ENCODE data around the gene CROCC2.

The CROCC2 gene

DNA sequence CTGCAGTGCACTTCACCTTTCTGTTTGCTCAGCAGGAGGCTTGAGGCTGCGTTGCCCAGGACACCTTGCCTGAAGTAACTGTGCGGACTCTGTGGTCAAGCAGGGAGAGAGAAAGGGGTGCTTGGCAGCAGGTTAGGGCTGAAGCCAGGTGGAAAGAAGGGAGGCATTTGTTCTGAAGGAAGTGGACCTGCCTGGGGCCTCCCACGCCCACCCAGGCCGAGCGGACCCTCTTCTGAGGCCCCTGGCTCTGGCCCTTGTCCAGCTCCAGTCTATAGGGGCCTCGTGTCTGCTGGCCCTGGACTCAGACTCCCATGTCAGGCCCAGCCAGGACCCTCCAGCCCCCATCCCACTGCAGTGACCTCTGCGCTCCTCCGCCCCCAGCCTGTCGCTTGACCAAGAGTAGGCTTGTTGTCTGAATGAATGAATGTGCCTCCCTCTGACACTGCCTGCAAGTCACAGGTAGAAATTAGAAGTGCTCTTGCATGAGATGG lies 94.7 kb downstream of the CROCC2 start:
- DNase-seq: no peak

DNA sequence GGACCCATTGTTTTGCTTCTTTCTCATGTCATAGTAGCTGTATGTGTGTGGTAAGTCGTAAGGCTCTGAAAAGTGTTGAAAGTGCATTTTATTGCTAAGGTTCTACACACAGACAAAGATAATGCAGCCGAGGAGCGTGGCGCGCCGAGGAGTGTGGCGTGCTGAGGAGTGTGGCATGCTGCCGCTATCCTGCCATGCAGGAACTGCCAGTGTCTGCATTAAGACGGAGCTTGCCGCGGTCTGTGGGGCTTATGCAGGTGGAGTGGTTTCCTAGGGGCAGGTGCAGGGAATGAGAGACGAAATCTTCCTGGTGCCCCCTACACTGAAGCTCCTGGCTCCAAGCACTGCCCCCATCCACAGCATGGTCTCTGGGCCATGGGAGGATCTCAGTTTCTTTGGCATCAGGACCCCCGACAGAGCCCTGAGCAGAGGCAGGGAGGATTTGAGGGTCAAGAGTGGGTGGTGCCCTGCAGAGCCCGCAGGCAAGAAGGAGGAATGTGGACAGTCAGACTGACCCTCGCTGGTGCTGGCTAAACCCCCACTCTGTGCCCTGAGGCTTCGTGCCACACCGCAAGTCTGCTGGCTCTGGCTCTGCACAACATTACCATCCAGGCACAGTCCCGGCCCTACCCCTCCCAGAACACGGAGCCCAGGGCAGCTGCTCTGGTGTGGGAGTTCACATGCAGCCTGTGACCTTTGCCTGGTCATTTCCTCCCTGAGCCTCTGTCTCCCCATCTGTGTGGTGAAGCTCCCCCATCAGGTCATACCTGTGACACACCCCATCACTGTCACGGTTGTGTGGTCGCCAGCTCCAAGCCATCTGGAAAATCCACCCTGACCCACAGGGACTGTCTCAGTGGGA lies 95.5 kb downstream of the CROCC2 start:
- DNase-seq: no peak

DNA sequence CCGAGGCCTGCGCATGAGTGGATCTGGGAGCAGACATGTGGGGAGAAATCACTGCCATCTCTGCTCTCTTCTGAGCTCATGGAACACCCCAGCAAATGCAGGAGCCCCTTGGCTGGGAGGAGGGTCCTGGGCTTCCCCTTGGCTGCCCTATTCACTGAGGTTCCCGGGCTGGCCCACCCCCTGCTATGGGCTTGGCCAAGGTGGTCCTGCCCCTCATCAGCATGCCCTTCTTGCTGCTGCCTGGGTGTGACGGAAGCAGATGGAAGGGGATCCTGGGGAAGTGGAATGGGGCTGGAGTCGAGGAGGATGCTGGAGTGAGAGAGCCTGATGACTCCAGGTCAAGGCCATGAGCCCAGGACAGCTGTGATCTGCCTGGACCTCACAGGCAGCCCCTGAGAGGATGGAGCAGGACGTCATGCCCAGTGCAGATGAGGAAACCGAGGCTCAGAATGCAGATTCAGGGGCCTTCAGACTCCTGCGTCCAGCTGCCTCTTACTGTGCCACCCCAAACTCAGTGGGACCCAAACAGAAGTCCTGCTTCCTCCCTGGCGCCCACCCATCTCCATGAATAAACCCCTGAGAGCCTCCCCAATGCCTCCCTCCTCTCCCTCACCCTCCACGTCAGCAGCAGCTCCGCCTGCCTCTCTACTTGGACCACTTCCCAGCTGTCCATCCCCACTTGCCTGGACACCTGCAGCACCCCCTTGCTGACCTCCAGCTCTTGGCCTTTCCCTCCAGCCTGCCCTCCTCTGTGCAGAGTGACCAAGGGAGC lies 96.3 kb downstream of the CROCC2 start:
- no peak for DNase-seq

DNA sequence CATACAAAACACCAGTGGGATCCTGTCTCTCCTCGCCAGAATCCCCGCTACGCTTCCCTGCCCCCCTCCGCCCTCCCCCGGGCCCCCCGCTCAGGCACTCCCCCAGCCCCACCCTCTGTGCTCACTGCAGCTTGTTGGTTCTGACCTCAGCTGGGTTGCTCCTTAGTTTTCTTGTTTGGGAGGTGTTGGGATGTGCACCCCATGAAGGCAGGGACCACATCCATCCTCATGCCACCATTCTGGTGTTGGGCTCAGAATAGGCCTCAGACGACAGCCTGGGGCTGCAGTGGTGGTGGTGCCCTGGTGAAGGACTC lies 96.9 kb downstream of the CROCC2 start:
- DNase-seq: no peak

DNA sequence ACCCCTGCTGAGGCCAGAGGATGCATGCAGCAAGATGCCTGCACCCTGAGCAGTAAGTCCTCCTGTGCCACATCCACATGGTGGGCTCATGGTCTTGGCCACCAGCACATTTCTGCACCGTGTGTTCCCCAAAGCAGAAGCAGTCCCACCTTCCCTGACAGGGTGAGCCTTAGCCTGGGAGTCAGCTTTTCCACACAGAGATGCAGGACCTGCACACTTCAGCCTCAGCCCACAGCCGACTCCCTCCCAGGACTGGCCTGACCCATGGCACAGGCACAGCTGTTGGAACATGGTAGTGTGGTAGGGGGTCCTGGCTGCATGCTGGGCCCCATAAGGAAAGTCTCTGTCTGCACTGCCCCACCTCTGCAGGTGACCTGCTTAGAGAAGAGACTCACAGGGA lies 97.2 kb downstream of the CROCC2 start:
- DNase-seq: no peak

DNA sequence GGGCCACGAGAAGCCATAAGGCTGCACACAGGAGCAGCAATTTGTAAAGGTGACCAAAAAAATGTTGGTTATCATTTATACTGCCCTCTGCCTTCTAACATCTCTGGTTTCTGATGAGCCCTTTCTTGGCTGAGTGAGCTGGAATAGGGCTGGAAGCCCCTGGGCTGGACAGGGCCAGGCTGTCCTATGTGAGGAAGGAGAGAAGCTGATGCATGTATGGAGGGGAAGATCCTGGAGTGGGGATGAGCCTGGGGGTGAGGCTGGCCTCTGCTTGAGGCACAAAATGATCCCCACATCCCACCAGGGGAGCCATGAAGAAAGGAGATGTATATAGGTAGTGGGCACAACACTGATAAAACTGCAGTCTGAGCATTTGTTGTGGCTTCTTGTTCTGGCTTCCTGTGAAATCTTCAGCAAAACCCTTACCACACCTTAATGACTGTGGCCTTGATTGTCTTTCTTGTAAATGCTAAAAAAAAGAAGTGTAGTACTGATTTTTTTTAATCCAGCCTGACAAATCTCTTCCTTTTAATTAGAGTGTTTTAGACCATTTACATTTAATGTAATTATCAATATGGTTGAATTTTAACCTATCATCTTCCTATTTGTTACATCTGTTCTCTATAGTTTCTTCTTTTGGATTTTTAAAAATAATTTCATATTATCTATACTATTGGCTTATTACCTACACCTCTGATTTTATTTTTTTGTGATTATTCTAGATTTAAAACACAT lies 97.9 kb downstream of the CROCC2 start:
- DNase-seq: no peak

DNA sequence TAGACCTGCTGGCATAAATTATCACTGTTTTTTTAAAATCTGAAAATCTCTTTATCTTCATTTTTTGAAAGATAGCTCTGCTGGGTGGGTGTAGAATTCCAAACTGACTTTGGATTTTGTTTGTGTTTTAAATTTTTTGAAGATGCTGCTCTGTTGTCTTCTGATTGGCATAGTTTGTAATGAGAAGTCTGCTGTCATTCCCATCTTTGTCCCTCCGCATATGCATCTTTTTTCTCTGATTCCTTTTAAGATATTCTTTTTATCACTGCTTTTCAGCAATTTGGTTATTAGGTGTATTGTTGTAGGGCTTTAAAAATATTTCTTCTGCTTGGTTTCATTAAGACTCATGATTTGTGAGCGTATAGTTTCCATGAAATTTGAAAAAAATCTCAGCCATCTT lies 99.4 kb downstream of the CROCC2 start:
- DNase-seq: no peak

DNA sequence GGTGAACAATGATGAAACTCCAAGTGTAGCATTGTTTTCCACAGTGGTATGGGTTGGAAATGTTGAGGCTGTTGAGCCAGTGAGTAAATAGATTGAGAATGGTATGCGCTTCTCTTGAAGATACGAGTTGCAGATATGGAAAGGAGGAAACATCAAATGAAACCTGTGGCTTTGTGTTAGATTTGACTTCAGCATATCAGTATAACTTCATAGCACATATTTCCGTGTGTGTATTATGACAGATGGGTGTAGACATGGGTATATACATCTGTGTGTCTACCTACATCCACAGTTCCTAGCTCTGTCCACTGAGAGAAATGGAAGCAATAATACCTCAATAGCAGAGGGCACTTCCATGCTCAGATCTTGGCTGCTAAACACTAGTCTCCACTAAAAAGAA lies 100.3 kb downstream of the CROCC2 start:
- no peak for DNase-seq

DNA sequence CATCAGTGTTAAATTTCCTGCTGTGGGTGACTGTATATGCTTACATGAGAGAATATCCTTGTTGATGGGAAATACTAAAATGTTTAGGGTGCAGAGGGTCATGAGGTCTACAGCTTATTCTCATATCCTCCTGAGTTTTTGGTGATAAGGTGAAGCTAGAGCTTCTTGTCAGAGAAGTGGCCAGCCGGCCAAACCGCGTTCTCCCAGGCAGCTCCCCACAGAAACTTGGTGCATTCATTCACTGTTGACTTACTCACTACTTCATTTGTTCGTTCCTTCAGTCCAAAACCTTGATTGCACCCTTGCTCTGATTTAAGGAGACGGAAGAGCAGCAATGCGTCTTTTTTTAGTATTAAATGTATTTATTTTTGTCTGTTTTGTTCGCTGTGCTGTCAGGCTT lies 101.0 kb downstream of the CROCC2 start:
- no peak for DNase-seq

DNA sequence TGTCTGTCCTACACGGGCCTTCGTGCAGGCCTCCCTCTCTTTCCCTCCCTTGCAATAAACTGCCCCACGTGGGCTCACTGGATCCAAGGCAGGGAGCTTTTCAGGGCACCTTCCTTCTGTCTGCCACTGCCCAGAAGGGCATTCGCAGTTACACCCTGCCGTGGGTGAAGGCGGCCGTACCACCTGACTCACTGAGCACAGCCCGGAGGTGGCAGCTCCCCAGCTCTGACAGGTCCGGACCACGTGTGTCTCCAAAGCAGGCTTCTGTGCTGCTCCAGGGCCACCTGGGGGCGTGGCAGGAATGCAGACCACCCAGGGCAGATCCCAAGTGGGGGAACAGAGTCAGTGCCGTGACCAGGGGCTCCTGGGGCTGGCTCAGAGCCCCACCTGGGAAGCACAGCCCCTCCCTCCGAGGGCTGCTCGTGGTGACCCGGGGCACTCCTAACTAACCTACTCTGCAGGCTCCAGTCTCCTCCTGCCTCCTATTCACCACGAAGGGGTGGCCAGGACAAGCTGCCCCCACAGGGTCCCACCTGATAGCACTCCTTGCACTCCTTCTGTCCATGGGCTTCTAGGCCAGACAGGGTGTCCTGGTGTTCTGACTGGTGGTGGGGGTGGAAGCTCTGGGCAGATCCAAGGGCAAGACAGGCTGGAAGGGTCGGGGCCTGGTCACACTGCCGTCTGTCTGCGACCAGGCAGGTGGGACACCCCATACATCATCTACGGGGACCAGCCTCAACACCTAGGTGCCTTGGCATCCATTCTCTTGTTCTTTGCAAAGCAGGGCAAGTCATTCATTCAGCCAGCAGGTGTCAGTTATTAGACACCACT lies 102.0 kb downstream of the CROCC2 start:
- no peak for DNase-seq

DNA sequence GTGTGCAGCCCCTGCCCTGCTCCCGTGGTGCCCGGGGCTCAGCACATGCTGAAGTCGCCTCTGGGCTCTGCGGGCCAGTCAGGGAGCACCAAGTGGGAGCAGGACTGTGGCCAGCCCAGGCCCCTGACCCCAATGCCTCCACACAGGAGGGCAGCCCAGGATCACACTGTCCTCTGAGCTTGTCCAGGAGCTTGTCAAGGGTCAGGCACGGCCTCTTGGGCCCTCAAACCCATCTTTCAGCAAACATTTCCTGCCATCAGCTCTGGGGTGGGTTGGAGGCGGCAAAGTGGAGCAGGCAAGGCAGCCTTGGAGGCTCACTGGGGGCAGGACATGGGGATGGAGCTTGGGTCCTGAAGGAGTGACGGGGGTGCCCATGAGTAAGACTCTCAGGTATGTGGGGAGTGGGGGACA lies 102.6 kb downstream of the CROCC2 start:
- no peak for DNase-seq

DNA sequence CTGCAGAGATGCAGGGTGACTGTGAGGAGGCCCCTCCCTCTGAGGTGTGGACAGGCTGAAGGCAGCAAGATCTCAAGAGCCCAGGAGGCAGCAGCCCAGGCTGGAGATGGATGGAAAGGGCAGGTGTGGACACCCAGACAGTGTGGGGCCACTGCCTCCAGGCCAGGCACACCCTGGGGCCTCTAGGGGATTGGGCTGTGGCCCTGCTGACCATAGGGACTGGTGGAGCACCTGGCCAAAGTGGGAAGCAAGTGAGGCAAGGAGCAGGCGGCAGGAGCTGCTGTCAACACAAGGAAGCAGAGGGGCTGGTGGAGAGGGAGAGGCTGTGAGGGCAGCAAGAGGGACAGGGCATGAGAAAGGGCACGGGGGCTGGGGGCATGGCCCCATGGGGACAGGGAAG lies 103.1 kb downstream of the CROCC2 start:
- DNase-seq: no peak

DNA sequence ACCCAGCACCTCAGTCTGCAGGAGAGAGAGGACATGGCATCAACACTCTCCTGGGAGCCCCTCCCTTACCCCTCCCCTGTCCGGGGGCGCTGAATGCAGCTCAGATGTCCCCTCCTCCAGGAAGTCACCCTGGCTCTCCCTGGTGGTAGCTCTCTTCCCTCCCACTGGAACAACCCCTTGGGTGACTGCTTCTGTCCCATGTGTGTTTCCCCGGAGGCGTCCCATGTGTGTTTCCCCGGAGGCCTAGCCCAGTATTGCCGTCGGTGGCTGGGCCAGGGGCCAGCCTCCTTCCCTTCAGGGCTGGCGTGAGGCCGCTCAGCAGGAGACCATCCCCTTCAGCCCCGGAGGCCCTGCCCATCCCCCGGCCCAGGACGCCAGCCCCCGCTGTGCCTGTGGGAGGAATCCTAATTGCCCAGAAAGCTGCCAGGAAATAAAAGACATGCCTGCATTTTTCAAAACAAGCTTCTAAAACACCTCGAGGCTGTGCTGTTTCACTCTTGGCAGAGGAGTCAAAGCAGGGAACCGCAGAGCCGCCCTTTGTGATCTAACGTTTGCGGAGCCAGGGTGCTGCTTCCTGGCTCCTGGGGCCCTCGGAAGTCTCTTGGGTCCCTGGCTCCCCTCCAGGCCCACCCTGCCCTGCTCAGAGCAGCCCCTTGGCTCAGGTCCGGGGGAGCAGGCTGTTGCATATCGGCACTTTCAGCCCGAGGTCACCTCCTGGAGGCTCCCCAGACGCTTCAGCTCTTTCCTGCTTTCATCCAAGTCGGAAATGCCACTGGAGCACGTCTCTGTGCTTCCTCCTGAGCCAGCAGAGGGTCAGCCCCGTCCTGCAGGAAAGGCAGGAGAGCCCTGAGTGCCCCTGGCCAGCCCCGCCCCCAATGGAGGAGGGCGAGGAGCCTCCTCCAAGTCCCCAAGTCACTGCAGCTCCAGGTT lies 103.7 kb downstream of the CROCC2 start:
- peak; percentile 89 for DNase-seq

DNA sequence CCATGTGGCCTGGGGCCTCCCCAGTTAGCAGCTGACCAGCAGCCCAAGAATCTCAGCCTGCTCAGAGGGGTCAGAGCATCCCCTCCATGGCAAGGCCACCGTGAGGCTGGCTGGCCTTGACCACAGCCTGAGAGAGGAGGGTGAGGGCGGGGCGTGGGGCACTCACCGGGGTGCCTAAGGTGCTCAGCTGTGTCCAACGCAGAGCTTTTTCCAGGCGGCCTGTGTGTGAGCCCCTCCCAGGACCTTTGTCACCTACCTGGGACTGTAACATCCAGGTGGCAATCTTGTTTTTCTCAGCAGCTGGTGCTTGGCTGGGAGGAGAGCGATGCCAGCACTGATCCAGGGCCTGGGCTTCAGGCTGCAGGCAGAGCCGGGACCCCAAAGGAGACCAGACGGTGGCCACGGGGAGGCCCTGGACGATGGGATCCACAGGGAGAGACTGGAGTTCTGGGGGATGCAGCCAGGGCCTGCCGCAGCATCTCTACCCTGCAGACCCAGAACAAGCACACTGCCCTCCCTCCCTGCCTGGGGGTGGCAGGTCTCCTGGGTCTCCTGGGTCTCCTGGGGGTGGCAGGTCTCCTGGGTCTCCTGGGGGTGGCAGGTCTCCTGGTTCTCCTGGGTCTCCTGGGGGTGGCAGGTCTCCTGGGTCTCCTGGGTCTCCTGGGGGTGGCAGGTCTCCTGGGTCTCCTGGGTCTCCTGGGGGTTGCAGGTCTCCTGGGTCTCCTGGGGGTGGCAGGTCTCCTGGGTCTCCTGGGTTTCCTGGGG lies 104.6 kb downstream of the CROCC2 start:
- DNase-seq: no peak

DNA sequence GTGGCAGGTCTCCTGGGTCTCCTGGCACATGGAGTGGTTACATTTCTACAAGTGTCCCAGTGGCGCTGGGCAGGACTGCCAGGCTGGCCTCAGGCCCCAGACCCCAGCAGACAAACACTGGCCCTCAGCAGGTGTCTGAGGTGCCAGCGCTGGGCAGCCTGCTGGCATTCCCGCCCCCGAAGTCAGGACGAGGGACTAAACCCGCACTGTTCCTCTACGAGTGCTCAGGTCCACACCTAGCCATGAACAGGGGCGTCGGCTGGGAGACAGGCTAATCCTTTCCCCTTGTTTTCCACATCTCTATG lies 105.1 kb downstream of the CROCC2 start:
- DNase-seq: no peak

DNA sequence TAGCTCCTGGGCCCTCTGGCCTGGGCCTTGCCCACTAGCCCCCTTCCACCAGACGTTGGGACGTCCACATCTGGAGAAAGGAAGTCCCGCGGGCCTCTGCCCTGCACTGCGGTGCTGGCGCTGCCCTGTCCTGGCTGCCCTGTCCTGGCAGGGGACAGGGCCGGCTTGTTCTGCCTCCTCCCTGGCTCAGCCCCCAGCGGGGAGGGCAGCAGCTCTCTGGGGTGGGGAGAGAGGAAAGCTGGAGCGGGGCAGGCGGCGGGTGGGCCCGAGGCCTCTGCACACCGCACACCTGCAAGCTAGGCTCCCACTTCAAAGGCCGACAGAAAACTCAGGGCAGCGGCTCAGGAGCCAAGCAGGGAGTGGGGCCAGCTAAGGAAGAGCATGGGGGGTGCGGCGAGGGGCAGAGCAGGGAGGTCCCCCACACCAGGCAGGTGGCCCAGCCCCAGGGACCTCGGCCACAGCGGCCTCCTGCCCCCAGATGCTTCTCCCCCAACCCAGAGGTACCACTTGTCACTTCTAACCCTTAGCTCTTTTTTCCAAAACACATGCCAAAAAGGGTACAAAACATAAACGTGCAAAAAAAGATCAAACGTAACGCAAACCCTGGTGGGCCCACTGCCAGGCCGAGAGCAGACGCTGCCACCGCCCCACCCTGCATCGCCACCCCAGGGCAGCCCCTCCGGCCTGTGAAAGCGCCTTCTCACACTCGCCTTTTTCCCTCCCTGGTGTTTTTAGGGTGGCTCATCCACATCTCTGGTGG lies 105.8 kb downstream of the CROCC2 start:
- DNase-seq: no peak

DNA sequence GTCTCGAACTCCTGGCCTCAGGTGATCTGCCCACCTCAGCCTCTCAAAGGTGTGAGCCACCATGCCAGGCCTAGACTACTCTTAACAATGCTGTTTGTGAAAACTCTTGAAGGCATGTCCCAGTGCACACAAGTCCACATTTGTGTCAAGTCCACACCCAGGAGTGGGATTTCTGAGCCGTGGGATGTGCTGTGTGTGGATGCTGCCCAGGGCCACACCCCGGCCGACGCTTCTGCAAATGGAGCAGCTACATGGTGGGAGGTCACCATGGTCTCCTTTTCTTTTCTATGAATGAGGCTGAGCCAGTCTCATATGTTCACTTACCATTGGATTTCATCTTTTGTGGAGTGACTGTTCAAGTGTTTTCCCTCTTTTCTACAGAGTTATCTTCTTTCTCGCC lies 108.1 kb downstream of the CROCC2 start:
- DNase-seq: no peak

DNA sequence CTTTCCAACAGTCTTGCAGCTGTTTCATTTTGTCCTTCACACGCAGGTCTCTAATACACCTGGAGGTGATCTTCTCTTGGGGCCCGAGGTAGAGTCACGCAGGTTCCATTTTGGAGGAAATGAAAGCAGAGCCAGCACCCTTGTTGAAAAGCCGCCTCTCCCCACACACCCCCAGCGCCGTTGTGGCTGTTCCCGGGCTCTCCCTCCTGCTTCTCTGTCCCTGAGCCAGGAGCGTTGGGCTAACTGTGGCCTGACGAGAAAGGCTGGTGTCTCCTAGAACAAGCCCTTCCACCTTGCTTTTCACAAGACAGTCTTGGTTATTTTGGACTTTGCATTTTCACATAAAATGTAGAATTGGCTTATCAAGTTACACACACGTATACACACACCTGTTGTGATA lies 108.6 kb downstream of the CROCC2 start:
- DNase-seq: no peak

DNA sequence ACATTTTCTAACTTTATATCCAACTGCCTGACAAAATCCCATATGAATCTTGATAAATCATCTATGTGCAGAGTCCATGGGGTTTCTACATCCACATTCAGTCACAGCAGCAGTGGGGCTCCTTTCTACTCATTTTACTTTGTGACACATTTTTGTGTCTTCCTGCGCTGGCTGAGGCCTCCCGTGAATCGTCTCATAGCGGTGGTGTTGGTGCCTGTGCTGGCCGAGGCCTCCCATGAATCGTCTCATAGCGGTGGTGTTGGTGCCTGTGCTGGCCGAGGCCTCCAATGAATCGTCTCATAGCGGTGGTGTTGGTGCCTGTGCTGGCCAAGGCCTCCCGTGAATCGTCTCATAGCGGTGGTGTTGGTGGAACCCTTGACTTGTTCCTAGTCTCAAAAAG lies 109.3 kb downstream of the CROCC2 start:
- DNase-seq: no peak
